OCI-LY7 (cell line): ENCODE measurements around the gene GET3. TPM values are rescaled to one million over a fixed set of nuclear protein-coding genes. Genes with fewer than 3 reads are reported as not detected.
"Not testable (repeated sequence)": the region's sequence is repeated elsewhere in the genome, so short reads cannot be mapped to it uniquely, and the experiment has no call there.

Source experiments
- BruUV-seq: library from RNA; stranded (reverse); fragments of 400-500 nt; replicated peaks from 2 replicates; lab custom pipeline; 2021; lab: Mats Ljungman, UMichigan
- CTCF ChIA-PET: fragments of 300-600 bp; sonication (Branson Sonifier 250); formaldehyde crosslinking; loops from one replicate; lab custom pipeline; 2022; ENCODE audit warnings: antibody characterized with exemption; ENCODE audit not compliant: unreplicated experiment; lab: Charles Lee
- POLR2A ChIA-PET: fragments of 300-600 bp; sonication (Branson Sonifier 250); formaldehyde crosslinking; loops from one replicate; lab custom pipeline; 2022; ENCODE audit warnings: antibody characterized with exemption; lab: Charles Lee
- DNase-seq: peaks from one replicate; pipeline ENCODE4 v3.0.0-alpha.2; 2015; ENCODE audit warnings: low spot score
- H2AFZ ChIP-seq: fragments of 200-600 bp; sonication (generic), shearing (Covaris generic); 2 replicates; pipeline ENCODE4 v1.6.1; 2014; ENCODE audit warnings: mild to moderate bottlenecking, antibody characterized with exemption, low read length, moderate library complexity
- H3K27ac ChIP-seq: fragments of 200-600 bp; sonication (generic); 2 replicates; pipeline ENCODE4 v1.5.1; 2014; ENCODE audit warnings: mixed run types, low read depth, mild to moderate bottlenecking, moderate library complexity, low read length, inconsistent platforms; ENCODE audit not compliant: poor library complexity, severe bottlenecking
- H3K36me3 ChIP-seq: fragments of 200-600 bp; sonication (generic); 2 replicates; pipeline ENCODE4 v1.6.1; 2014; ENCODE audit warnings: mild to moderate bottlenecking, antibody characterized with exemption, low read length, moderate library complexity, mixed read lengths; ENCODE audit not compliant: insufficient read depth
- H3K4me1 ChIP-seq: fragments of 200-600 bp; sonication (generic); 2 replicates; pipeline ENCODE4 v1.5.1; 2014; ENCODE audit warnings: mild to moderate bottlenecking, low read length; ENCODE audit not compliant: insufficient read depth, poor library complexity, severe bottlenecking
- H3K4me2 ChIP-seq: fragments of 200-600 bp; sonication (generic); 2 replicates; pipeline ENCODE4 v1.6.1; 2014; ENCODE audit warnings: mild to moderate bottlenecking, low read length
- H3K4me3 ChIP-seq: fragments of 200-600 bp; sonication (generic); 2 replicates; pipeline ENCODE4 v1.5.1; 2014; ENCODE audit warnings: mild to moderate bottlenecking, low read depth, low read length; ENCODE audit not compliant: poor library complexity, severe bottlenecking
- H3K79me2 ChIP-seq: fragments of 200-600 bp; sonication (generic); 2 replicates; pipeline ENCODE4 v1.6.1; 2016; ENCODE audit warnings: low read depth, mild to moderate bottlenecking, low read length, moderate library complexity, mixed read lengths; ENCODE audit not compliant: insufficient read depth
- H3K9me2 ChIP-seq: fragments of 200-600 bp; sonication (generic); 2 replicates; pipeline ENCODE4 v1.6.1; 2016; ENCODE audit warnings: mild to moderate bottlenecking, low read length, mixed read lengths; ENCODE audit not compliant: insufficient read depth
- H3K9me3 ChIP-seq: fragments of 200-600 bp; sonication (generic); 2 replicates; pipeline ENCODE4 v1.6.1; 2014; ENCODE audit warnings: mild to moderate bottlenecking, mixed run types, low read length, mixed read lengths
- H4K20me1 ChIP-seq: fragments of 200-600 bp; sonication (generic); 2 replicates; pipeline ENCODE4 v1.6.1; 2014; ENCODE audit warnings: mild to moderate bottlenecking, antibody characterized with exemption, low read length, moderate library complexity, mixed read lengths; ENCODE audit not compliant: insufficient read depth
- CTCF ChIP-seq: fragments of 200-600 bp; sonication (generic); conservative IDR thresholded peaks from 2 replicates; pipeline ENCODE4 v1.5.1; 2014; ENCODE audit warnings: mild to moderate bottlenecking, antibody characterized with exemption, low read length, moderate library complexity, mixed read lengths
- EZH2phosphoT487 ChIP-seq: fragments of 200-600 bp; sonication (generic); IDR thresholded peaks from 2 replicates; pipeline ENCODE4 v1.6.1; 2018; ENCODE audit warnings: low read depth, borderline replicate concordance, mild to moderate bottlenecking, mixed run types, antibody characterized with exemption, low read length, moderate library complexity, mixed read lengths
- intact Hi-C: fragments of 100-400 bp; cut with micrococcal nuclease; formaldehyde crosslinking; loops from one replicate; pipeline ENCODE4 v1.10.0; 2022; ENCODE audit not compliant: unreplicated experiment
- total RNA-seq, 2 experiments: library from RNA; depleted of rRNA in 1 of 2; stranded (reverse); fragments of >200 nt in 1 of 2; shearing (Covaris generic) in 1 of 2; gene quantifications; 2 replicates each; pipeline ENCODE4 v1.2.3, GENCODE V29; 2014 to 2022

GET3 gene
- total RNA-seq, 2 experiments from 2014 or later = 34.3 to 40.5 TPM

GRCh38 chr19:12723641-12724426 lies 13.5 kb upstream of the GET3 start, which contains the start of gene TNPO2:
Gene TNPO2 (minus strand): TSS chr19:12723932. CDS start chr19:12720977, 2,955 bp downstream.
- BruUV-seq = no TSS peak
- Histone ChIP-seq H3K4me3 (peak within 1 kb of the TSS; percentile 82), H4K20me1 (peaks cover 8% of the 10 kb centered on the region; the same call in 1 of the 2 replicates), H3K36me3 (peaks cover 55% of the 10 kb centered on the region), H3K79me2 (peaks cover 52% of the 10 kb centered on the region), H3K9me2 (no peaks in the 10 kb centered on the region), H3K9me3 (no peaks in the 10 kb centered on the region), H3K4me2 (peak within 1 kb of the TSS; percentile 84), H3K27ac (peak within 1 kb of the TSS; percentile 74), H2AFZ (peak within 1 kb of the TSS; percentile 31; the same call in 1 of the 2 replicates), H3K4me1 (peaks cover 26% of the 10 kb centered on the region)
- intact Hi-C loops = loop anchor here (5.0 kb wide), 1 partner anchor 68 kb away; the partner anchor contains the start of gene JUNB
- CTCF ChIA-PET = interaction anchor here (1.8 kb wide), 1 partner anchor 10 kb away, joined by 14 read pairs; the partner anchor contains the start of gene TRIR
- no peak for TF ChIP-seq CTCF
- no peak for TF ChIP-seq EZH2phosphoT487
- POLR2A ChIA-PET = interaction anchor here (0.6 to 3.6 kb wide), 5 partner anchors 9 to 156 kb away, joined by 3 to 32 read pairs (median 4); partner anchors contain the start of genes GET3 and TRIR
- peak; percentile 82 for DNase-seq

- H3K4me3 ChIP-seq, BruUV-seq, H3K9me2 ChIP-seq, H2AFZ ChIP-seq, intact Hi-C loops, H3K9me3 ChIP-seq, H3K4me2 ChIP-seq, H3K27ac ChIP-seq, DNase-seq, POLR2A ChIA-PET, H4K20me1 ChIP-seq: not testable (repeated sequence)
- Histone ChIP-seq H3K4me1 (peaks cover 35% of the 10 kb centered on the region), H3K36me3 (peaks cover 55% of the 10 kb centered on the region), H3K79me2 (peaks cover 49% of the 10 kb centered on the region)
- CTCF ChIA-PET = interaction anchor here (0.7 kb wide), 1 partner anchor 21 kb away, joined by 4 read pairs; no protein-coding TSS in a partner anchor
Measured at GRCh38 chr19:12725612-12726011, 11.7 kb upstream of the GET3 start.

GRCh38 chr19:12726988-12727316 lies 10.3 kb upstream of the GET3 start:
- H3K79me2 ChIP-seq = peaks cover 49% of the 10 kb centered on the region
- no peak overlapping the region for H2AFZ ChIP-seq
- H4K20me1 ChIP-seq = no peaks in the 10 kb centered on the region
- ChIA-PET CTCF (no interaction called here), POLR2A (no interaction called here)
- intact Hi-C loops = no loop called here
- H3K9me2 ChIP-seq = no peaks in the 10 kb centered on the region
- H3K27ac ChIP-seq = peak overlapping the region; percentile 63
- H3K9me3 ChIP-seq = no peaks in the 10 kb centered on the region
- no peak overlapping the region for H3K4me3 ChIP-seq
- peak; percentile 39 for DNase-seq
- no peak for TF ChIP-seq CTCF
- TF ChIP-seq EZH2phosphoT487 = no peak
- H3K4me1 ChIP-seq = peaks cover 32% of the 10 kb centered on the region
- peaks cover 57% of the 10 kb centered on the region for H3K36me3 ChIP-seq
- no TSS peak for BruUV-seq
- H3K4me2 ChIP-seq = peak overlapping the region; percentile 32; the same call in 1 of the 2 replicates
